ENCODE measurements around the gene GRID1.

The GRID1 gene

GRCh38 chr10:86074294-86074693 lies 292.3 kb downstream of the GRID1 start:
- DNase-seq, result no peak

DNA sequence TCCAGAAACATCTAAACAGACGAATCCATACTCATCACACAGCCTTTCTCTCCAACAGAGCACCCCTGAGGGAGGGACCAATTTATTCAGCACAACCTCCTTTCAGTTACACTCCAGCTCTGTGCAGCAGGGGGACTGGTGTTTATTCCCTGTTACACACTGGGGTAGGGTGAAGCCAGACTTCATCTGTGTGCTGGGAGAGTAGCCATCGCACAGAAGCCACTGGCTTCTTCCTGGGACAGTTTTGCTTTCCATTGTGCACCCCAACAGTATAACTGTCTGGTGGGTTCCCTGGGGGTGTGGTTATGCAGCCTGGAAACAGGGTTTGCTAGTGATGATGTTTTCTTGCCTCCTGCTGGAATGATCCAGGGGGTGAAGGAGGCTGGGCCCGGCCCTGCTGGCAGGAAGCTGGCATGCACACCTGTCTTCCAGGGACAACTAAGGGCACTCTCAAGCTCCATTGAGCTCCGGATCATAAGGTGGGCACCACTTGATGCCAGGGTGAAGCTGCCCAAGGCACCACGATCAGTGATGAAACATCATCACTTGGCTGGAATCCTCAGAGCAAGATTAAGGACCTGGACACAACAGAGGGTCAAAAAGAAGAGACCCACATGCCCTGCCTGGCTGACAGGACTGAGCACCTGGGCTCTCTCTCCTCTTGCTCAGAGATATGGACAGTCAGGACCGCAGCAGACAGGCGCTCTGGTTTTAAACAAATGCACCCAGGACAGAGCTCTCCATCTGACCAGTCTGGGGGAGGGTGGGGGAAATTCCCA lies 293.2 kb downstream of the GRID1 start:
- DNase-seq, result no peak

- no peak for DNase-seq
These were observed 294.2 kb downstream of the GRID1 start for GRCh38 chr10:86072413-86072812.

DNA sequence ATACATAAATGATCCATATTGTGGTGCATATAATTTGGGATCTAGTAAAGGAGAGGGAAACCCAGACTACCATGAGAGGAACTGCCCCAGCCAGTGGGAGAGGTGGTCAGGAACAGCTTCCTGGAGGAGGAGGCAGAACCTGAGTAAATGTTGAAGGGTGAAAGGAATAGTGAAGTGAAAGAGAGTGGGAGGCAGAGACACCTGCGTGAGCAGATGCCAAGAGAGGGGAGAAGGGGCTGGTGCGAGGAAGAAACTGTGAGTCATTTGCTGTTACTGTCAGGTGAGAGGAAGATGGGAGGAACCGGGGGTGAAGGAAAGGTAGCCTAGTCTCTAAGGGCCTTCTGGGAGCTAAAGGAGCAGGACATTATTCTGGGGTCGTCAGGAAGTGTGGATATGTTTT lies 294.8 kb downstream of the GRID1 start:
- no peak for DNase-seq

GRCh38 chr10:86071145-86071544 lies 295.4 kb downstream of the GRID1 start:
- no peak for DNase-seq

DNA sequence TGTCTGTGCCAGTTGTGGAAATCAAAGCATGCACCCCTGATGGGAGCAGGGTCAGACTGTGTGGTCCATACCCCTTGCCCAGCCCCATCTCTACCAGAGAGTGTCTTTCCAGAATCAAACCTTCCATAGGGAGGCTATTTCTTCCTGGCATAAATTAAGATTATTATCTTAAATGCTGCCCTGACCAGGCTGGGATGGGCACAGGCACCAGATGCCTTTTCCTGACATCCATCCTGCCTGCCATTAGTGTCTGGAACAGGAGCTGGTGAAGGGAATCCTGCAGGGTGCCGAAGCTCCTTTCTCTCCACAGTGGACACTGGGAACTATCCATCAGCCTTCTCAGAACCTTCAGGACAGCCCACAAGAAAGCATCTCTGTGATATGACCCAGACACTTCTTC lies 296.3 kb downstream of the GRID1 start:
- no peak for DNase-seq

DNA sequence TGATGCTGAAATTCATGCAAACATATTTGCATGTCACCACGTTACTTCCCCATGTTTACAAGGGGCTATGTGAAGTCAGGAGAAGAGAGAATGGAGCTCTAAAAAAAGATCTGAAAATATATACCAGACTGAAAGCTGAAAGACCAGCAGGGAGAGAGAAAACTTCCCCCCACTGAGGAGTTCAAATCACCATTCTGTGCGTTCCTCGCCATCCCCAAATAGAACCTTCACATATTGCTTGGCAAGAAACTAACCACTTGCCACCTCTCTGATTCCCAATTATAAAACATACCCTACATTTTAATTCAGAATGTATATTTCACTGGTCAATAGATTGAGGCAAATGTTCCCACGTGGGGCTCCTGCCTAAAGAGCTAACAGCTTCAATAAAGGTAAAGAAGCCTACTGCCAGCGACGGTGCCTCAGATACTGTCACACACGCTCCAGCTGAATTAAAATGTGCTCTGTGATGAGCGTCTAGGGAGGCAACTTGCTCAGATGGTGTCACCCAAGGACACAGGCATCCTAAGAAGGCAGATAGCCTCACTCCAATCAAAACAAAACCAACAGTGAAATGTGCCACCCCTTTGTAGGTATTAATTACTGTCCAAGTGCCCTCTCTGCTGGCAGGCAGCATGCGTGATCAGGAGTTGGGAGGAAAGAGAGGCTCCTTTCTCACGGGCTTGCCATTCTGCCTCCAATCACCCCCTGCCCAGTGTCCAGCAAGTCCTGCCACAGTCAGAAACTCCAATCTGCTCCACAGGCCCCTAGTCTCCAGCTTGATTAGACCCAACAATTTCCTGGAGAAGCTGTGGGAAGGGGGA lies 298.2 kb downstream of the GRID1 start:
- DNase-seq, result no peak

DNA sequence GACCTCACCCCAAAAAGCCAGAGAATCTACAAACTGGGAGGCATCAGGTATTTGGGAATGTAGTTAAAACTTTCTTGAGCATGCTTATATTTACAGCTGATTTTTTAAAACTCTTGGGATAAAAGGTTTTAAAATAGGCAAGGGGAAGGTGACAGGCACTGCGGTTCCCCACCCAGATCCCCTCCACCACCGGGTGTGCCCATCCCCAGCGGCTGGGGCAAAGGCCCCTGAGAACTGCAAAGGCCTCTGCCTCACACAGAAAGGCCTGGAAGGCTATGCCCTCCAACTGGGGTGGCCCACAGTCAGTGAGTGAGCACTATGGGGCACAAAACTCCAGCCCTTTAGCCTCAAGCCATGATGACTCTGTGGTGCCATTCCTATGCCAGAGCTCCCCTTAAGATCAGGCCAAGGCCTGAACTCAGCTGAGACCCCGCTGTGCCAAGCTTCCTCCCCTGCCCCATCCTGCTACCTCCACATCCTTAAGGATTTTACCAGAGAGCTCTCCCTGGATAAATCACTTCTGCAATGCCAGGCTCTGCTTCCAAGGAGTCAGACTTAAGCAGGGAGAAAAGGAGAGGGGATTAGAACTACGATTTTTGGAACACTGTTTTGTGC lies 299.1 kb downstream of the GRID1 start:
- DNase-seq, result no peak

GRCh38 chr10:86066696-86067095 lies 299.9 kb downstream of the GRID1 start:
- DNase-seq, result no peak

GRCh38 chr10:86065711-86066251 lies 300.8 kb downstream of the GRID1 start:
- no peak for DNase-seq

DNA sequence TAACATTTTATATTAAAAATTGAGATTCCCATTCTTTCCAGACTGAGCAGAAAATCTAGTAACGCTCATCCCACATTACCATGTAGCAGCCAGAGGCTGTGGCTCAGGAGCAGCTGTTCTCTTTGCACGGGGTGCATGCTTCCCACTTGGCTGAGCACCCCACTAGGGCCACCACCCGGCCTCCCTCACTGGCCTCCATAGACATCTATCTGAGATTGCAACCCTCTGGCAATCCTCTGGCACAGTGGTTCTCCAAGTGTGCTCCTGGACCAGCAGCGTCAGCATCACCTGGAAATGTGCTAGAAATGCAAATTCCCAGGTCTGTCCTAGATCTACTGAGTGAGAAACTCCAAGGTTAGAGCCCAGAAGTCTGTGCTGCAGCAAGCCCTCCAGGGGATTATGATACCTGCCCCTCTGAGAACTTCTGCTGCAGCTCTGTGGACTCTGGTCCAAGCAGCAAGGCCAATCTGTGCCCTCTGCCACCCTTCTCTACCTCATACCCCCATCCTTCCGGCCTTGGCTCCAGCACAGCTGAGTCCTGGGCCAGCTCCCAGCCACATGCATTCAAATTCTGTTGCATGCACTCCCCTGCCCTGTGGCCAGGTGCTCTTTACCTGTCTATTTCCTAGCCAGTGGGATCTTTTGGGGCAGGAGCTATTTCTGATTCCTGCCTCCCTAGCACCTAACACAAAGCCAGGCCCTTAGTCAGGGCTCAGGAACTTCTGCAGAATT lies 301.5 kb downstream of the GRID1 start:
- DNase-seq, result no peak

- no peak for DNase-seq
These were observed 302.4 kb downstream of the GRID1 start for GRCh38 chr10:86064219-86064618.

DNA sequence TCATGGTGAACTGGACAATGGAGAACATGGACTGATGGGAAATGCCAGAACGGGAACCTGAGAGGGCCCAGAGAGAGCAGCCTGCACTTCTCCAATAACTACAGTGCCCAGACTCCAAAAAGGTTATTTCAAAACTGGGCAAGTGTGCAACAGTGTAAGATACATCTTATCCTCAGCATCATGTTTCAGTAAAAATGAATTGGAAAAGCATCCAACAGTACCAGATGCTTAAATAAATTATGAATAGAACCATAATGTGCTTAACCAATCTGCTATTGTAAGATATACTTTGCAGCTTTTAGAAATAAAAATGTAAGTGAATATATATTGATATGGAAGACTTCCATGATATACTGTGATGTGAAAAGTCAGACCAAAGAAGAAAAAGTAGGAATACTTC lies 303.3 kb downstream of the GRID1 start:
- DNase-seq, result no peak

DNA sequence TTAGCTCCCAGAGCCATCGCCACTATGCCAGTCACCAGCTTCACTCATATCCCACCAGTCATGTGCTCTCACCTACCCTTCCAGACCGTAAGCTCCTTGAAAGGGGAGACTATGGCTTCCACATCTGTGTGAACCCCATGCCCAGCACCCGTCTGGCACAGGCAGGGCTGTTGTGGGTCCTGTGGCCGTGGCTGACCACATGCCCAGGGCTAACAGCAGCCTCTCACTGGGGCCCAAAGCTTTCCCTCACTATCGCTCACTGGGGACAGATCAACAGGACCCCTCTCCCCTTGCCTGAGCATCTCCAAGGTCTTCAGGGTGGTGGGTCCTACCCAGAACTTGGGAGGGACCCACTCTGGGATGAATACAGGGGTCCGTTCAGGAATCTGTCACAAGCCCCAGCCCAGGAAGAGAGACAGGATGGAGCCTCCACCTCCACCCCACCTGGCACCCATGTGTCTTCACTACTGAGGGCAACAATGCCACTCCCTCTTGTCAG lies 303.9 kb downstream of the GRID1 start:
- no peak for DNase-seq

- DNase-seq, result no peak
These were observed 304.4 kb downstream of the GRID1 start for GRCh38 chr10:86062198-86062550.

GRCh38 chr10:86061278-86062197 lies 305.1 kb downstream of the GRID1 start:
- DNase-seq, result no peak

DNA sequence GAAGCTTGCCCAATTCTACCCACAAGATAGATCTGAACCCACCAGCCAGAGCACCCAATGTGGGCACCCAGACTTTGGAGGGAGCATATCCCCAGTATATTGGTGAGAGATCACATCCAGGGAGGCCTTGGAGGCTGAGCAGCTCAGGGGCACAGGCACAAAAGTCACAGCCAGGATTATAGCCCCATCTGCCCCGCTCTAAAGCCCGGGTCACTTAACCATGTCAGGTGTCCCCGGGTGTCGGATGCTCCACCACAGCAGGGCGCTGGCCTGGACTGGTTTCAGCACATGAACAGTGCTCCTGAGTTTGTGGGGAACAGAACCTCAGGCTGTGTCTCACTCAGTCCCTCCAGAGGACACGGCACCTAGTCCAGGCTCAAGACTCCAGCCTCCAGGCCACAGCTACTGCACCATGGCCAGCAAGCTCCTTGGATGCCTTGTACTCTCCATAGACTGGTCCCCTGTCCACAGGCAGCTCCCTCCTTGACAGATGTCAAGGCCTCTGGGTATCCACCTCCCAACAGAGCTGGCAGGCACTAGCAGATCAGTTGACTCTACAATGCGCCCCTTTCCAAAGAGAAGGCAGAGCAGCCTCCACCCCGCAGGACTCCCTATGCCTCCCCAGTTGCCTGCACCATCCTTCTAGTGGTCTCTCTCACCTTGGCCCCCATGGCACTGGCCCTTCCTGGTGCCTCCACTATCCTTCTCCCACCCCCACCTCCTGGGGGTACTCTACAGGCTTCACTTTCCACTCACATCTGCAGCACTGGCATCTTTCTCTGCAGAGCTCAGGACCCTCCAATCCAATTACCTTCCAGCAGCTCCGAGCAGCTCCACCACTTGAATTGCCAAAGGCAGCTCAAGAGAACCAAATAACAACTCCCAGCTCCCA lies 306.0 kb downstream of the GRID1 start:
- DNase-seq, result no peak

- no peak for DNase-seq
These were observed 306.7 kb downstream of the GRID1 start for GRCh38 chr10:86059892-86060291.

GRCh38 chr10:86058964-86059363 lies 307.6 kb downstream of the GRID1 start:
- DNase-seq, result no peak

DNA sequence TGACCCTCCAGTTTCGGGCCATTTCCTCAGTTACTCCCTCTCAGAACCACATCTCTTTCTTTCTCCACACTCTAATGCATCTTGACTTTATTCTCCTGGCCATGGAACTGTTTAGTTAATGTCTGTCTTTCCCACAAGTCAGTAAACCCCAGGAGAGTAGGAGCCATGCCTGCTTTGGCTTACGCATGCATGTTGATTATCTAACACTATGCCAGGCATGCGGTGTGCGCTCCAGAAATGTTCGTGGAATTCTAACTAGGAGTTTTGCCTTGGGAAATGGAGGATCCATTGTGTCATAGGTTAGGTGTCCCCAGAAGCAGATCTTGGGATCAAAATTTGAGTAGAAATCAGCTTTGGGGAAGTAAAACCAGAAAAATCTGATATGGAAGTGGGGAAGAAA lies 308.9 kb downstream of the GRID1 start:
- DNase-seq, result no peak

GRCh38 chr10:86056672-86057071 lies 309.9 kb downstream of the GRID1 start:
- no peak for DNase-seq
